ENCODE results near the gene CHAF1B.

Gene CHAF1B

GRCh38 chr21:36400719-36401118 is 15.5 kb downstream of the CHAF1B start:
- Histone ChIP-seq H3K79me2 (ENCODE audit: insufficient read depth, low read length) (no peaks in the 10 kb centered on the region), H4K20me1 (ENCODE audit: insufficient read depth, low read length) (no peaks in the 10 kb centered on the region), H3K9me3 (ENCODE audit: low read length) (no peaks in the 10 kb centered on the region), H3K4me1 (ENCODE audit: insufficient read depth, low read length, severe bottlenecking) (no peaks in the 10 kb centered on the region), H3K27me3 (ENCODE audit: insufficient read depth, low read length) (no peaks in the 10 kb centered on the region), H3K4me2 (ENCODE audit: low read length) (no peak overlapping the region), H2AFZ (ENCODE audit: low read length) (no peak overlapping the region), H3K9me2 (ENCODE audit: low read depth, low read length) (no peaks in the 10 kb centered on the region), H3F3A (ENCODE audit: insufficient read depth, low read length) (no peaks in the 10 kb centered on the region), H3K27ac (ENCODE audit: low read depth, low read length, poor library complexity, severe bottlenecking) (no peak overlapping the region), H3K4me3 (ENCODE audit: low read depth, low read length, poor library complexity, severe bottlenecking) (no peak overlapping the region), H3K36me3 (ENCODE audit: insufficient read depth, low read length) (peaks cover 69% of the 10 kb centered on the region), H3K9ac (ENCODE audit: low read length) (no peak overlapping the region)
- TF ChIP-seq CTCF (IDR thresholded peaks at IDR 0.05; ENCODE audit: low read length) (no peak), EZH2 (IDR thresholded peaks at IDR 0.05; ENCODE audit: borderline replicate concordance, low read length) (no peak)

DNA sequence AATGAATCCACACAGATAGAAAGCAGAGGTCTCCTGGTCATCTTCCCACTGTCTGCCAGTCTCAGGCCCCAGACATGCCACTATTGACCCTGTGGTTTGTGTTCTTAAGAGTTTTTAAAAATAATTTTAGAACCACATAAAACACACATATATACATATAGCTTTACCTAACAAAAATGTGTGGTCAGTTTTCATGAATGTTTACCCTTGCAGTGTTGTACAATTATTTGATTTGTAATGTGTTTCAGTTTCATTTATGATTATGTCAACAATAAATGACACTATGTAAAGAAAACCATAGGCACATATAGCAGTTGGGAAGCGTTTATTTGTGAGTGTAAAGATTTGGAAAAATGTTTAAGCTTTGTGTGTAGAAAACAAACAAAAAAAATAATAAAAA is 17.1 kb downstream of the CHAF1B start:
- no peaks in the 10 kb centered on the region for H3K79me2 ChIP-seq (ENCODE audit: insufficient read depth, low read length)
- H3K4me2 ChIP-seq (ENCODE audit: low read length), result no peak overlapping the region
- no peaks in the 10 kb centered on the region for H3K27me3 ChIP-seq (ENCODE audit: insufficient read depth, low read length)
- no peak overlapping the region for H3K9ac ChIP-seq (ENCODE audit: low read length)
- H3K9me3 ChIP-seq (ENCODE audit: low read length), result no peaks in the 10 kb centered on the region
- no peak overlapping the region for H2AFZ ChIP-seq (ENCODE audit: low read length)
- H3K4me3 ChIP-seq (ENCODE audit: low read depth, low read length, poor library complexity, severe bottlenecking), result no peak overlapping the region
- TF ChIP-seq EZH2 (IDR thresholded peaks at IDR 0.05; ENCODE audit: borderline replicate concordance, low read length) (no peak), CTCF (IDR thresholded peaks at IDR 0.05; ENCODE audit: low read length) (no peak)
- no peaks in the 10 kb centered on the region for H3F3A ChIP-seq (ENCODE audit: insufficient read depth, low read length)
- no peaks in the 10 kb centered on the region for H4K20me1 ChIP-seq (ENCODE audit: insufficient read depth, low read length)
- H3K9me2 ChIP-seq (ENCODE audit: low read depth, low read length), result no peaks in the 10 kb centered on the region
- peaks cover 71% of the 10 kb centered on the region for H3K36me3 ChIP-seq (ENCODE audit: insufficient read depth, low read length)
- no peaks in the 10 kb centered on the region for H3K4me1 ChIP-seq (ENCODE audit: insufficient read depth, low read length, severe bottlenecking)
- no peak overlapping the region for H3K27ac ChIP-seq (ENCODE audit: low read depth, low read length, poor library complexity, severe bottlenecking)

GRCh38 chr21:36403713-36404112 is 18.5 kb downstream of the CHAF1B start:
- Histone ChIP-seq H3K9me3 (ENCODE audit: low read length) (no peaks in the 10 kb centered on the region), H3K9ac (ENCODE audit: low read length) (no peak overlapping the region), H4K20me1 (ENCODE audit: insufficient read depth, low read length) (no peaks in the 10 kb centered on the region), H3K9me2 (ENCODE audit: low read depth, low read length) (no peaks in the 10 kb centered on the region), H3F3A (ENCODE audit: insufficient read depth, low read length) (no peaks in the 10 kb centered on the region), H3K36me3 (ENCODE audit: insufficient read depth, low read length) (peaks cover 68% of the 10 kb centered on the region), H2AFZ (ENCODE audit: low read length) (no peak overlapping the region), H3K4me3 (ENCODE audit: low read depth, low read length, poor library complexity, severe bottlenecking) (no peak overlapping the region), H3K79me2 (ENCODE audit: insufficient read depth, low read length) (no peaks in the 10 kb centered on the region), H3K27ac (ENCODE audit: low read depth, low read length, poor library complexity, severe bottlenecking) (no peak overlapping the region), H3K4me1 (ENCODE audit: insufficient read depth, low read length, severe bottlenecking) (no peaks in the 10 kb centered on the region), H3K4me2 (ENCODE audit: low read length) (no peak overlapping the region), H3K27me3 (ENCODE audit: insufficient read depth, low read length) (no peaks in the 10 kb centered on the region)
- no peak for TF ChIP-seq EZH2 (IDR thresholded peaks at IDR 0.05; ENCODE audit: borderline replicate concordance, low read length)
- no peak for TF ChIP-seq CTCF (IDR thresholded peaks at IDR 0.05; ENCODE audit: low read length)
